GM19468 (cell line): ENCODE measurements around the gene ALDOB.

ENCODE experiments used
- ATAC-seq: cut with Tn5 transposase; IDR thresholded peaks from one replicate; pipeline ENCODE4 v1.9.1; 2021; ENCODE audit warnings: mild to moderate bottlenecking, moderate library complexity, moderate number of reproducible peaks; ENCODE audit not compliant: unreplicated experiment; ENCODE audit errors: extremely low read depth

ALDOB gene

GRCh38 chr9:101458963-101459631 lies 23.5 kb upstream of the ALDOB start:
- peak; percentile 82 for ATAC-seq

GRCh38 chr9:101457003-101457402 lies 21.4 kb upstream of the ALDOB start:
- no peak for ATAC-seq

- ATAC-seq, result no peak
These were observed 20.2 kb upstream of the ALDOB start for GRCh38 chr9:101455656-101456240.

- ATAC-seq, result no peak
These were observed 18.4 kb upstream of the ALDOB start for GRCh38 chr9:101453776-101454570.

GRCh38 chr9:101451498-101451897 lies 15.9 kb upstream of the ALDOB start:
- ATAC-seq, result no peak

GRCh38 chr9:101450931-101451330 lies 15.4 kb upstream of the ALDOB start:
- no peak for ATAC-seq

- peak; percentile 90 for ATAC-seq
These were observed 13.6 kb upstream of the ALDOB start for GRCh38 chr9:101449071-101449721.

- no peak for ATAC-seq
These were observed 13.1 kb upstream of the ALDOB start for GRCh38 chr9:101448680-101449070.

GRCh38 chr9:101446732-101447131 lies 11.2 kb upstream of the ALDOB start:
- no peak for ATAC-seq

- ATAC-seq, result no peak
These were observed 9.9 kb upstream of the ALDOB start for GRCh38 chr9:101445353-101446029.

GRCh38 chr9:101443364-101443771 lies 7.8 kb upstream of the ALDOB start:
- no peak for ATAC-seq

- ATAC-seq, result no peak
These were observed 7.2 kb upstream of the ALDOB start for GRCh38 chr9:101442736-101443135.

GRCh38 chr9:101442318-101442717 lies 6.7 kb upstream of the ALDOB start:
- ATAC-seq, result no peak

GRCh38 chr9:101440714-101441230 lies 5.2 kb upstream of the ALDOB start:
- ATAC-seq, result no peak

- ATAC-seq, result no peak
These were observed 2.9 kb upstream of the ALDOB start for GRCh38 chr9:101438523-101438922.

- no peak for ATAC-seq
These were observed 2.2 kb upstream of the ALDOB start for GRCh38 chr9:101437806-101438232.

- no peak for ATAC-seq
These were observed 576 bp downstream of the ALDOB start for GRCh38 chr9:101434998-101435397.

GRCh38 chr9:101433229-101433628 lies 2.3 kb downstream of the ALDOB start:
- no peak for ATAC-seq

- ATAC-seq, result no peak
These were observed 2.8 kb downstream of the ALDOB start for GRCh38 chr9:101432740-101433139.

GRCh38 chr9:101432171-101432570 lies 3.4 kb downstream of the ALDOB start:
- no peak for ATAC-seq
